SW480 (cell line): Measurements from ENCODE around the gene NPHP4.
A peak's percentile ranks its signal among the peaks of the same experiment; 100 is the strongest.

ENCODE experiments used
- DNase-seq: peaks from one replicate; pipeline ENCODE4 v3.0.0-alpha.2; 2016; ENCODE audit warnings: low spot score

NPHP4 gene

GRCh38 chr1:5992026-5992813, at the start of gene NPHP4:
Gene NPHP4 (minus strand): TSS chr1:5992425. CDS start chr1:5986289, 6,136 bp downstream.
- peak; percentile 99 for DNase-seq

- DNase-seq = no peak
Observed at GRCh38 chr1:6041432-6042062, 49.3 kb upstream of the NPHP4 start.

- no peak for DNase-seq
Observed at GRCh38 chr1:6040861-6041415, 48.7 kb upstream of the NPHP4 start.

DNA sequence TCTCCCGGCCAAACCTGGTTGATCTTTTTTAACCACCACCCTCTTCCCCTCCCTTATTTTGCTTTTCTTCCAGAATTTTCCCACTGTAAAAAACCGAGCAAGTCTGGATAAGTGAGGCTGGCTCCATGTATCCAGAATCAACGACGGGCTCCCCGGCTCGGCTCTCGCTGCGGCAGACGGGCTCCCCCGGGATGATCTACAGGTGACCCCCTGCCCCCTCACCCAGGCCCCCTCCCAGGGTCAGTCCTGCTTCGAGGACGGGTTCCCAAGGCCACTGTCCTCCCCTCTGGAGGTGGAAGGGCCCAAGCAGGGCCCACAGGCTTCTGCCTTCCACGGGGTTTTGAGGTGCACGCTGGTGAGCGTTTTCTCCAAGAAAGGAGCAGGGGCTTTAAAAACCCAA, 48.2 kb upstream of the NPHP4 start:
- no peak for DNase-seq

DNA sequence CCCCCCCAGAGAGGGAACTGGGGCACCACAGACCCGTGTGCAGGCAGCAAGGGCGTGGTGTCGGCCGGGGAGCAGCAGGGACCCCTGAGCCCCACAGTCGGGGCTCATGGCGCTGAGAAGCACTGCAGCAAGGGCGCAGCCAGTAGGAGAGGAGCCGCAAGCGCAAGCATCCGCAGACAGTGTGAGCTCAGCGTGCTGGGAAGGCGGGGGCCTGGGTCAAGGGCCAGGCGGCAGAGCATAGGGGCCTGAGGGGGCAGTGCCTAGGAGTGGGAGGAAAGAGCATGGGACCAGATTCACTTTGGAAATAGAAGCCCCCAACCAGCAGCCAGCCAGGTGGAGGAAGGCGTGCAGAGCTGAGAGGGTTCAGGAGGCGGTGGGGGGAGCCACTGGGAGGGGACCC, 46.8 kb upstream of the NPHP4 start:
- DNase-seq = no peak

- no peak for DNase-seq
Observed at GRCh38 chr1:6038603-6039002, 46.4 kb upstream of the NPHP4 start.

DNA sequence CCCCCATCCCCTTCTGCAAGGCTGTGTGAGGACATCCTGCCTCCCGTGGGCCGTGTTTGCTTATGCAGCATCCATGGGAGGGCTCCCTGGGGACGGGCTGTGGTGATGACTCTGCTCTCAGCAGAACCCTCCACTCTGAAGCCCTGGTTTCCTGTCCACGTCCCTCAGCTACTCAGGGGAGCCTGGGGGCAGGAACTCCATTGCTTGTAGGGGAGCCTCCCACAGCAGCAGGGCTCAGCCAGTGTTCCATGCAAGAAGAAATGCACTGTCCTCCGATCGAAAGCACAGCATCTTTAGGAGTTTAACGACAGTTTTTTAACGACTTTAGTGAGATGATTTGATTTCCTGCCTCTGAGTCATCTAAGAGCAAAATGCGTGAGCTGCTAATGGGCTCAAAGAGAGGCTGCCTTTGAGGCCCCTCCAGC, 45.1 kb upstream of the NPHP4 start:
- no peak for DNase-seq

GRCh38 chr1:6035719-6036118, 43.5 kb upstream of the NPHP4 start:
- DNase-seq = no peak

- no peak for DNase-seq
Observed at GRCh38 chr1:6035303-6035702, 43.1 kb upstream of the NPHP4 start.

GRCh38 chr1:6034750-6035096, 42.5 kb upstream of the NPHP4 start:
- DNase-seq = no peak

DNA sequence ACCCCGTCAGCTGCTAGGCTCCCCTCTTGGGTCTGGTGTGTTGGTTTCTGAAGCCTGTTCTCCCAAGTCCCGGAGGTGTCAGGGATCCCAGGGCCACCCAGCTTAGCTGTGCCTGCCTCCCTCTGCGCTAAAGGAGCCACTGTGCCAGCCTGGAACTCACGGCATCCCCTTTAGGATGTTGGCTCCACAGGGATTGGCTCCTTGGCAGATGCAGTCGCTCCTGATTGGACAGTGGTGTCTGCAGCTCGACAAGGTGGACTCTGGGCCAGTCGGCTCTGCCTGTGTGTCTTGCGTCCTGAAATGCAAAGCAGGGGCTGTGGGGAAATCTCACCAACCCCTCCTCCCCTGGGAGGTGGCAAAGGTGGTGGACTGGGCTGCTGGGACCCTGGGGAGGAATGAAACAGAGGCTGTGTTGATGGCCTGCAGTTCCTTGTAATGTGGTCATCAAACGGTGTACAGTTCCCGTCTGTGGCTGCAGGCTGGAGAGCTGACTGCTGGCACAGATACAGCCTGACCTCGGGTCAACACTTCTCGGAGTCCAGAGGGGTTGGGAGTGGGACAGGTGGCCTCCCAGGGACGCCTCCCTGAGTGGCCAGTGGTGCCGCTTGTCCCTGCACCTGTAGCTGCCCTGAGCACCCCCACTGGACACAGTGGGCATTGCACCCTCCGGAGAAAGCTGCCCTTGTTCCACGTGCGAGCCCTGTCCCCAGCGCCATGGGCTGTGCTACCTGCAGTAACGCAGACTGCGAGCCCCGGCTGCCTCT, 41.9 kb upstream of the NPHP4 start:
- no peak for DNase-seq

GRCh38 chr1:6033124-6033523, 40.9 kb upstream of the NPHP4 start:
- DNase-seq = no peak

DNA sequence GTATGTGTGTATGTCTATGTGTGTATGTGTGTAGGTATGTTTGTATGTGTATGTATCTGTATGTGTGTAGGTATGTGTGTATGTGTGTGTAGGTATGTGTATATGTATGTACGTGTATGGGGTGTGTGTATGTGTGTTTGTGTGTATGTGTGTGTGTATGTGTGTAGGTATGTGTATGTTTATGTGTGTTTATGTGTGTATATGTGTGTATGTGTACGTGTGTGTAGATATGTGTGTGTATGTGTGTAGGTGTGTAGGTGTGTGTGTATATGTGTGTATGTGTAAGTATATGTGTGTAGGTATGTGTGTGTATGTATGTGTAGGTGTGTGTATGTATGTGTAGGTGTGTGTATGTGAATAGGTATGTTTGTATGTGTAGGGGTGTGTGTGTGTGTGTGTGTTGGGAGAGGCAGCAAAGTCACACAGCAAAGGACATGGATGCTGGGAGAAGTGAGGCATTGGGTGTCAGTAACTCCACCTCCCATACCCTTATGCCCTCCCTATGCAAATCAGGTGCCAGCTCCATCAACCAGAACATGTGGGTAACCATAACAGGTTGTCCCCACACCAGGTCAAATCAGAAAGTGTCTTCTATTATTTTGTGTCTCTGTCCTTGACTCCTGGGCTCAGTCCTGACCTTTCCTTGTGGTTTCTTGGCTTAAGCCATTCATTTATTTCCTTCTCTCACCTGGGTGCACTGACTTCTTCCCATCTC, 38.5 kb upstream of the NPHP4 start:
- DNase-seq = no peak

GRCh38 chr1:6030132-6030531, 37.9 kb upstream of the NPHP4 start:
- no peak for DNase-seq

- DNase-seq = no peak
Observed at GRCh38 chr1:6029351-6029750, 37.1 kb upstream of the NPHP4 start.

- DNase-seq = peak; percentile 40
Observed at GRCh38 chr1:6028042-6028850, 36.0 kb upstream of the NPHP4 start.

GRCh38 chr1:6027591-6027990, 35.4 kb upstream of the NPHP4 start:
- no peak for DNase-seq

- peak; percentile 95 for DNase-seq
Observed at GRCh38 chr1:6026095-6026809, 34.0 kb upstream of the NPHP4 start.

DNA sequence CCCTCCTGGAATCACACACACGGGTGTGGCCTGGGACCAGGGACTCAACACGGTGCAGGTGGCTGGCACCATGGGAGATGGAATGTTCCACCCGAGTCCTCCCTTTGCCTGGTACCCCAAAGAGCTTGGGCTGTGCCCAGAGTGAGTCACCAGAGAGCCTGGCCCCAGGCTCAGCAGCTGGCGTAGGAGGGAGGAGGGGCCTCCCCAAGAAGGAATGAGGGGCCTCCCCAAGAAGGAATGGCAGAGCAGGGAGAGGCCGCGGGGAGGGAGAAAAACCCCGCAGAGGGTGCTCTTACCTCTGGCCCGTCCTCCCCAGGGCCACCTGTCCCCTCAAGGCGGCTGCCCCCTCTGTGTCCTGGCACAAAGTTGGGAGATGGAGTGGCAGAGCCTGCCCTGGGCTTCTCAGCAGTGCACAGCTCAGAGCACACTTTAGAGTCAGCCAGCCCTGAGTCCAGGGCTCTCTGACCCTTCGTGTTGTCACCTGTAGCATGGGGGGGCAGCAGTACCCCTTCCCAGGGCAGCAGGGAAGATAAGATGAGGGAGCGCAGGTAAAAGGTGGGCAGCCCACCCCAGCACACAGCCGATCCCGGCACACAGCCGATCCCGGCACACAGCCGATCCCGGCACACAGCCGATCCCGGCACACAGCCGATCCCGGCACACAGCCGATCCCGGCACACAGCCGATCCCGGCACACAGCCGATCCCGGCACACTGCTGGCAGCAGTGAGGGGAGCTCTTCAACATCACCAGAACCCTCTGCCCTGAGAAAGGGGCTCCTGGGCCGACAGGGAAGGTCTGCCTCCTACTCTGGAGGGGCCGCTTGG, 33.3 kb upstream of the NPHP4 start:
- peak; percentile 70 for DNase-seq

DNA sequence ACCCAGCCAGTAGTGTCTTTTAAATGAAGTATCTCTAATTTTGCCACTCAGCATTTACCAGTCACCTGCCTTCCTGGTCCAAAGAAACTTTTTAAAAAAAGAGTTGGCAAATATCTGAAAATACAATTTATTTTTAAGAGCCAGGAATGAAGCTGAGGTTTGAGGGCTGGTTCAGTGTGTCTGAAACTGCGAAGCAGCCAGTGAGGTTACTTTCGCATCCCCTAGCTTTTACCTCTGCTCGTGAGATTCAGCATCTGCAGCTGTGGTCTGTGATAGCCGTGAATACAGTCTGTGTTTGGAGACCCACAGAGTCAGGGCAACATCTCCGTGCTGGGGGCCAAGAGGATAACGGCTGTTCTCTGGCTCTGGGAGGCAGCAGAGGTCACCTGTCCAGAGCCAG, 32.2 kb upstream of the NPHP4 start:
- DNase-seq = no peak
